Endodermal cell (in vitro differentiated cells): ENCODE measurements around the gene STAMBP. TPM values are rescaled to one million over a fixed set of nuclear protein-coding genes. Genes with fewer than 3 reads are reported as not detected.

Source experiments
- DNase-seq: peaks from one replicate; pipeline ENCODE4 v3.0.0-alpha.2; 2017
- H3K27ac ChIP-seq: 2 replicates; pipeline ENCODE4 v1.5.1; 2013; ENCODE audit warnings: mild to moderate bottlenecking, low read depth, low read length, moderate library complexity
- H3K27me3 ChIP-seq: 2 replicates; pipeline ENCODE4 v1.6.1; 2013; ENCODE audit warnings: mild to moderate bottlenecking, low read length, moderate library complexity; ENCODE audit not compliant: insufficient read depth, control insufficient read depth, poor library complexity, severe bottlenecking
- H3K36me3 ChIP-seq: 2 replicates; pipeline ENCODE4 v1.7.0; 2013; ENCODE audit warnings: mild to moderate bottlenecking, low read length, moderate library complexity; ENCODE audit not compliant: control insufficient read depth, insufficient read depth
- H3K4me1 ChIP-seq: one replicate; pipeline ENCODE4 v1.7.0; 2013; ENCODE audit warnings: low read length; ENCODE audit not compliant: control insufficient read depth, insufficient read depth
- H3K4me3 ChIP-seq: 2 replicates; pipeline ENCODE4 v1.5.1; 2013; ENCODE audit warnings: mild to moderate bottlenecking, low read length, moderate library complexity
- H3K9ac ChIP-seq: 2 replicates; pipeline ENCODE4 v1.6.1; 2013; ENCODE audit warnings: mild to moderate bottlenecking, low read length, moderate library complexity; ENCODE audit not compliant: poor library complexity, severe bottlenecking; ENCODE audit errors: extremely low read depth
- H3K9me3 ChIP-seq: 2 replicates; pipeline ENCODE4 v1.6.1; 2013; ENCODE audit warnings: mild to moderate bottlenecking, low read length, moderate library complexity; ENCODE audit not compliant: control insufficient read depth
- H3K27ac Mint-ChIP-seq: 2 replicates; pipeline ENCODE4 v1.8.0; 2020; ENCODE audit warnings: mixed read lengths
- H3K27me3 Mint-ChIP-seq: 2 replicates; pipeline ENCODE4 v1.8.0; 2021; ENCODE audit warnings: mild to moderate bottlenecking, mixed read lengths; ENCODE audit not compliant: insufficient read depth
- H3K36me3 Mint-ChIP-seq: 2 replicates; pipeline ENCODE4 v1.8.0; 2020; ENCODE audit warnings: low read depth, mixed read lengths
- H3K4me1 Mint-ChIP-seq: 2 replicates; pipeline ENCODE4 v1.8.0; 2020; ENCODE audit warnings: mixed read lengths
- H3K4me3 Mint-ChIP-seq: 2 replicates; pipeline ENCODE4 v1.8.0; 2020; ENCODE audit warnings: mild to moderate bottlenecking, moderate library complexity, mixed read lengths
- H3K9me3 Mint-ChIP-seq: 2 replicates; pipeline ENCODE4 v1.8.0; 2020; ENCODE audit warnings: mild to moderate bottlenecking, mixed read lengths
- WGBS, 2 experiments: methylation state at CpG; one replicate each; pipeline versions ENCODE4 v1.1.5 to v1.1.7; 2013; ENCODE audit warnings: missing lambda C conversion rate in 2 of 2, mixed read lengths in 1 of 2; ENCODE audit not compliant: insufficient coverage in 1 of 2, insufficient read length in 1 of 2; 5-methylcytosine and 5-hydroxymethylcytosine counted together
- total RNA-seq, 2 donors: library from RNA; stranded (reverse); fragmentation: NEBNext Ultra II Directional in 1 of 2; extraction: Animal tissue kit (Norgen Biotek cat#: 25700) in 1 of 2; gene quantifications; 2 replicates in 1 of 2; 3 replicates in 1 of 2; pipeline ENCODE4 v1.2.1, GENCODE V29; 2021
- TF ChIP-seq, protein P1 (sequence below): fragments of 200-600 bp; sonication (generic); conservative IDR thresholded peaks from 2 replicates; pipeline ENCODE4 v1.5.0; 2021; ENCODE audit warnings: antibody characterized with exemption, mild to moderate bottlenecking

Gene STAMBP
- total RNA-seq, 2 donors from 2014 or later: 41.6 to 42.4 TPM

DNA sequence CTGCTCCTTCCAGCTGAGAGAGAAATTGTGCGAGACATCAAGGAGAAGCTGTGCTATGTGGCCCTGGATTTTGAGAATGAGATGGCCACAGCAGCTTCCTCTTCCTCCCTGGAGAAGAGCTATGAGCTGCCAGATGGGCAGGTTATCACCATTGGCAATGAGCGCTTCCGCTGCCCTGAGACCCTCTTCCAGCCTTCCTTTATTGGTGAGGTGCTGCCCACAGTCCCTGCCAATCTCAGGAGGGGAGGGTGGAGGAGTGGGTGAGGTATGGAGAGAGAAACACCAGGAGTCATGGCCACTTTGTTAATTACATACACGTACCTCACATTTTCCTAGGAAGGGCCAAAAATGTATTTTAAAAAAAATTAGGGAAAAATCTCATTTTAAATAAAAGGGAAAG lies 85.9 kb downstream of the STAMBP start:
- no peak overlapping the region for H3K9ac ChIP-seq
- no peak overlapping the region for H3K27ac ChIP-seq
- Mint-ChIP-seq H3K36me3 (no peaks in the 10 kb centered on the region), H3K9me3 (no peaks in the 10 kb centered on the region), H3K4me1 (no peaks in the 10 kb centered on the region), H3K27me3 (peaks cover 17% of the 10 kb centered on the region), H3K4me3 (no peak overlapping the region), H3K27ac (no peak overlapping the region)
- H3K4me1 ChIP-seq: no peaks in the 10 kb centered on the region
- no peaks in the 10 kb centered on the region for H3K9me3 ChIP-seq
- TF ChIP-seq, protein P1, sequence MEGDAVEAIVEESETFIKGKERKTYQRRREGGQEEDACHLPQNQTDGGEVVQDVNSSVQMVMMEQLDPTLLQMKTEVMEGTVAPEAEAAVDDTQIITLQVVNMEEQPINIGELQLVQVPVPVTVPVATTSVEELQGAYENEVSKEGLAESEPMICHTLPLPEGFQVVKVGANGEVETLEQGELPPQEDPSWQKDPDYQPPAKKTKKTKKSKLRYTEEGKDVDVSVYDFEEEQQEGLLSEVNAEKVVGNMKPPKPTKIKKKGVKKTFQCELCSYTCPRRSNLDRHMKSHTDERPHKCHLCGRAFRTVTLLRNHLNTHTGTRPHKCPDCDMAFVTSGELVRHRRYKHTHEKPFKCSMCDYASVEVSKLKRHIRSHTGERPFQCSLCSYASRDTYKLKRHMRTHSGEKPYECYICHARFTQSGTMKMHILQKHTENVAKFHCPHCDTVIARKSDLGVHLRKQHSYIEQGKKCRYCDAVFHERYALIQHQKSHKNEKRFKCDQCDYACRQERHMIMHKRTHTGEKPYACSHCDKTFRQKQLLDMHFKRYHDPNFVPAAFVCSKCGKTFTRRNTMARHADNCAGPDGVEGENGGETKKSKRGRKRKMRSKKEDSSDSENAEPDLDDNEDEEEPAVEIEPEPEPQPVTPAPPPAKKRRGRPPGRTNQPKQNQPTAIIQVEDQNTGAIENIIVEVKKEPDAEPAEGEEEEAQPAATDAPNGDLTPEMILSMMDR: no peak
- peak; percentile 2 for DNase-seq
- WGBS, 2 experiments: 92 to 100% methylated on average over 1 to 3 of the region's 4 CpGs
- H3K27me3 ChIP-seq: no peaks in the 10 kb centered on the region
- H3K36me3 ChIP-seq: no peaks in the 10 kb centered on the region
- no peak overlapping the region for H3K4me3 ChIP-seq

DNA sequence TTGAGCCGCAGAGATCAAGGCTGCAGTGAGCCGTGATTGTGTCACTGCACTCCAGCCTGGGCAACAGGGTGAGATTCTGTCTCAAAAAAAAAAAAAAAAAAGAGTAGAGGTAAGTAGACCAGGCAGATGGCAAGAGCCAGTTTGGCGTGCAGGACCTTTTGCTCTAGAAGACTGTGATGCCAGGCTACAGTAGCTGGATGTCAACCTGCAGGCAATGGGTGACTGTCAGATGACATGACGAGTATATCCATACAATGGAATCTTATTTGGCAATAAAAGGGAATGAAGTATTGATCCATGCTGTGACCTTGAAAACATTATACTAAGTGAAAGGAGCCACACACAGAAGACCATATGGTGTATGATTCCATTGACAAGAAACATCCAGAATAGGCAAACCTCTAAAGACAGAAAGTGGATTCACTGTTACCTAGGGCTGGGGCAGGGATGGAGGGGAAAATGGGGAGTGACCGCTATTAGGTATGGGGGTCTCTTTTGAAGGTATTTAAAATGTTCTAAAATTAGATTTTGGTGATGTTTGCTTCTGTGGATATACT lies 86.8 kb downstream of the STAMBP start:
- 87 to 89% methylated on average over 2 to 5 of the region's 5 CpGs for WGBS, 2 experiments
- H3K9me3 Mint-ChIP-seq: no peaks in the 10 kb centered on the region
- no peaks in the 10 kb centered on the region for H3K27me3 ChIP-seq

DNA sequence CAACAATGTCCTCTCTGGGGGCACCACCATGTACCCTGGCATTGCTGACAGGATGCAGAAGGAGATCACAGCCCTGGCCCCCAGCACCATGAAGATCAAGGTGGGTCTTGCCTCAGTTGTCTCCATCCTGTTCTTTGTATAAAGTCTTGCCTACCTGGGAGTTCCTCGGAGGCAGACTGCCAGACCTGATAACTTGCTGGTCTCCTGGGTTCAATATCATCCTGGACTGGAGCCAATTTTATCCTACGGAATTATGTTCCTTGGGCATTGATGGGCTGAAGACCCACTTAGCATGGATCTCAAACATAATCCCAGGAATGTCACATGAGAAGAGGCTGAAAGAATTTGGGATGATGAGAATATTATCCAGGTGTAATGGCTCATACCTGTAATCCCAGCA lies 87.9 kb downstream of the STAMBP start:
- no peak overlapping the region for H3K9ac ChIP-seq
- H3K4me3 ChIP-seq: no peak overlapping the region
- Mint-ChIP-seq H3K4me1 (peaks cover 4% of the 10 kb centered on the region), H3K36me3 (no peaks in the 10 kb centered on the region), H3K27ac (no peak overlapping the region), H3K27me3 (peaks cover 17% of the 10 kb centered on the region), H3K9me3 (no peaks in the 10 kb centered on the region), H3K4me3 (no peak overlapping the region)
- no peak overlapping the region for H3K27ac ChIP-seq
- no peaks in the 10 kb centered on the region for H3K27me3 ChIP-seq
- TF ChIP-seq, protein P1: no peak
- no peaks in the 10 kb centered on the region for H3K4me1 ChIP-seq
- no peaks in the 10 kb centered on the region for H3K36me3 ChIP-seq
- peak; percentile 8 for DNase-seq
- H3K9me3 ChIP-seq: no peaks in the 10 kb centered on the region
- 40 to 70% methylated on average over 1 to 2 of the region's 2 CpGs for WGBS, 2 experiments

More for the DNA sequence above, 86.8 kb downstream of the STAMBP start:
- DNase-seq: no peak
- Mint-ChIP-seq H3K4me3 (no peak overlapping the region), H3K36me3 (no peaks in the 10 kb centered on the region), H3K27me3 (peaks cover 17% of the 10 kb centered on the region), H3K4me1 (no peaks in the 10 kb centered on the region), H3K27ac (no peak overlapping the region)
- H3K9ac ChIP-seq: no peak overlapping the region
- no peak overlapping the region for H3K4me3 ChIP-seq
- H3K27ac ChIP-seq: no peak overlapping the region
- no peaks in the 10 kb centered on the region for H3K36me3 ChIP-seq
- H3K9me3 ChIP-seq: no peaks in the 10 kb centered on the region
- TF ChIP-seq, protein P1: no peak
- no peaks in the 10 kb centered on the region for H3K4me1 ChIP-seq
